CD1c-positive myeloid dendritic cell (primary cell): ENCODE measurements around the gene IFI44L.

Source experiments
- DNase-seq: peaks from one replicate; pipeline ENCODE4 v3.0.0-alpha.2; 2016; ENCODE audit errors: extremely low spot score

The IFI44L gene

DNA sequence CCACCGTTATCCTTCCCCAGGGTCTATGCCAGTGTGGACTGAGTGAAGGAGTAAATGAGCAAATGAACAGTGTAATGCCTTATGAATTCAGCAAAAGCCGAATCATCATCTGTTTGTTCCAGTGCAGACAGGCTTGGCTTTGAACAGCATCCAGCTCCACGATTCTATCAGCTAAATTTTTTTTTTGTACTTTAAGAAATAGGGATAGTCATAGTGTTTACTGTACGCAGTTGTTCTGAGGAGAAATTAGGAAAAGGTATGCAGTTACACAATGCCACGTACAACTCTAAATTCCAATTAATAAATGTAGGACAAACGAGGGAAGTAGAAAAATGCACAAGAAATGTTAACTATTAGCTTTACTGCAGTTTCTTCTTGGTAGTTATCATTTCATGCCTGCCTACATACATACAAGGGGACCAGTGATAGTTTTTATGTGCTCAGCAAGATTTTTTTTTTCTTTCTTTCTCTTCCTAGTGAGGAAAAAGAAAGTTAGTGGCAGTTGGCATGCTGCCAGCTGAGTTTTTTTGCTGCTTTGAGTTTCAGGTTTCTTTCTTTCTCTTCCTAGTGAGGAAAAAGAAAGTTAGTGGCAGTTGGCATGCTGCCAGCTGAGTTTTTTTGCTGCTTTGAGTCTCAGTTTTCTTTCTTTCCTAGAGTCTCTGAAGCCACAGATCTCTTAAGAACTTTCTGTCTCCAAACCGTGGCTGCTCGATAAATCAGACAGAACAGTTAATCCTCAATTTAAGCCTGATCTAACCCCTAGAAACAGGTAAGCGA lies at the start of gene IFI44L:
TSS of gene IFI44L (plus strand) at position 646 of the 777 bp plus-strand sequence. CDS start 7,468 bp downstream, outside the sequence.
- peak; percentile 19 for DNase-seq

- DNase-seq = no peak
Measured at GRCh38 chr1:78570539-78570938, 49.7 kb upstream of the IFI44L start.

GRCh38 chr1:78577257-78578100 lies 42.8 kb upstream of the IFI44L start:
- no peak for DNase-seq

DNA sequence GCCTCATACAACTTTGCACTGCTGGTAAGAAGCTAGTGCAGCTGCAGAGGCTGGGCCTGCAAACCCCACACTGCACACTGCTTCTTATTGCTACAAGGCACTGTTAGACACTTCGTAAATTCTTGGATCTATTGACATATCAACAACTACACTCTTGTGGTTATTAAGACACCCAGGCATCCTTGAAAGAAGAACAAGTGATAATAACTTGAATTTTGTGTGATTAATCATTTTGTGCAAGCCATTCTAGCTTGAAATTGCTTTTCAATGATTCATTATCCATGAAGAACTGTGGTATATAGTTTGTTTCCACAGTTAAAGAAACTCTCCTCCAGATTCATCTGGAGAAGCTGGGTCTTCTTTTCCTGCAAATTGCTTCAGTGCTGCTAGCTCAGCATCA lies 33.7 kb upstream of the IFI44L start:
- DNase-seq = no peak

GRCh38 chr1:78587211-78587610 lies 33.0 kb upstream of the IFI44L start:
- no peak for DNase-seq

DNA sequence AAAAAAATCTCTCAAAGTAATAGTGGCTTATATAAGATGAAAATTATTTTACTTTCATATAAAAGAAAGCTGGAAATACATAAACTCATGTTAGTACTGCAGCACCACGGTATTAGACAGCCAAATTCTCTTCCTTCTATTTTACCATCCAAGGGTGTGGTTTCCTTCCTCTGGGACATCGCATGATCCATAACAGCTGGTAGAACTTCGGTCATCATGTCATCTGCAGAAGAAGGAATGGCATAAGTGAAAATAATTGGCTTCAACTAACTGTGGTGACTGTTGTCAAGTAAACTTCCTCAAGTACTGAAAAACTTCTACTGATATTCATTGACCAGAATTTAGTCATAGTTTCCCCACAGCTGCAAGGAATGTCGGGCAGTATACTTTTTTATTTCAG lies 28.3 kb upstream of the IFI44L start:
- DNase-seq = no peak

DNA sequence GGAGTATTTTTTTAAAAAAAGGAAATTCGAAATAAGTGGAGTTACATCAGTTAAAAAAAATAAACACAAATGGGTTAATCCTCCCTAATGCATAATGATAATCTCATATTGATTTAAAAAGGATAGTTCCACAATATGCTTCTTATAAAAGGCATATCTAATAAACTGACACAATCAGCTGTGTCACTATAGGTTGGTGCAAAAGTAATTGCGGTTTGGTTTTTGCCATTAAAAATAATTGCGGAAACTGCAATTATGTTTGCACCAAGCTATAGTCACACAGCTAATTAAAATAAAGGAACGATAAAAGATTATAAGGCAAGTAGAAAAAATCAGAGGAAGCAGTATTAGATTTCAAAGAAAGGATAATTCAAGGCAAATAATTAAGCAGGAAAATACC lies 21.0 kb upstream of the IFI44L start:
- DNase-seq = no peak

DNA sequence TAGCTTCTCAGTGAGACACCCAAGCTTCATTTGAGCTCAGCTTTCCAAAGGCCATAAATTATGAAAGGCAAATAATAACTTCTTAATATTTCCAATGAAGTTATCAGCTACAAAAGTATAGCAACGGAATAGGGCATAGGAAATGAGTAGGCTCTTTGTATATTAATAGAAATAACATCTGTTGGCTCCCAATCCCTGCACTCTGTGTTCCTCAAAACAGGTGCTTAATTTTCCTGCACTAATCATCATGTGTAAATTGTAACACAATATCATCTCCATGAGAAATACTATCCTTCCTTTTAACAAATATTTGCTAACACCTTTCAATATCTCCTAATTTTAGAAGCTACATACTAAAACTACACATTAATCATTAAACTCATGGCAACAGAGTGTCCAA lies 19.2 kb upstream of the IFI44L start:
- DNase-seq = no peak

GRCh38 chr1:78603206-78603605 lies 17.0 kb upstream of the IFI44L start:
- DNase-seq = no peak

DNA sequence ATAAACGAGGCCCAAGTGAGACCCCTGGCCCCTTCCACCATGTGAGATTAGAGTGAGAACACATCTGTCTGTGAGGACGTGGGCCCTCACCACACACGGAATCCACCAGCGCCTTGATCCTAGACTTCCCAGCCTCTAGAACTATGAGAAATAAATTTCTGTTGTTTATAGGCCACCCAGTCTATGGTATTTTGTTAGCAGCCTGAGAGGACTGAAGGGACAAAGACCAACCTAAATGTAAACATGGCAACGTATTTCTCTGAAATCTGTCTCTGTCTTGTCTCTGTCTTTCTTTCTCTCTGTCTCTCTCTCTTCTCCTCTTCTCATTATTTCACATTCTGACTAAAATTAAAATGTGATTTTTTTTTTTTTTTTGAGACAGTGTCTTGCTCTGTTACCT lies 15.6 kb upstream of the IFI44L start:
- DNase-seq = no peak

DNA sequence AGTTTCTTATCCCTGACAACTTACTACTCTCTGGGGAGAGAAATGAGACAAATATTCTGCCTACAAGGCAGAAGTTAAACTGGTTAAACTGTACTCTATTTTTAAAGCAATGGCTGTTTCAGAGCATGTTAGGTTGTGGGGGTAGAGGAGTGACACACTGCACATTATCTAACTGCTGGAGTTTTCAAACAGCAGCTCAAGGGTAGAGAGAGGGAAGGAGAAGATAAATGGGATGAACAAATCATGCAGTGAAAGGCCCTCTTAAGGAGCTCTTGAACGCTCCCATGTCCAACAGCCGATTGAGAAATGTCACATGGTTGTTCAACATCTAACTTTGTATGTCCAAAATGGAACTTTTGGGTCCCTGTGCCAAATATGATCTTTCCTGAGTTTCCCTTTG lies 14.0 kb upstream of the IFI44L start:
- DNase-seq = no peak

GRCh38 chr1:78607334-78607927 lies 12.8 kb upstream of the IFI44L start:
- no peak for DNase-seq

DNA sequence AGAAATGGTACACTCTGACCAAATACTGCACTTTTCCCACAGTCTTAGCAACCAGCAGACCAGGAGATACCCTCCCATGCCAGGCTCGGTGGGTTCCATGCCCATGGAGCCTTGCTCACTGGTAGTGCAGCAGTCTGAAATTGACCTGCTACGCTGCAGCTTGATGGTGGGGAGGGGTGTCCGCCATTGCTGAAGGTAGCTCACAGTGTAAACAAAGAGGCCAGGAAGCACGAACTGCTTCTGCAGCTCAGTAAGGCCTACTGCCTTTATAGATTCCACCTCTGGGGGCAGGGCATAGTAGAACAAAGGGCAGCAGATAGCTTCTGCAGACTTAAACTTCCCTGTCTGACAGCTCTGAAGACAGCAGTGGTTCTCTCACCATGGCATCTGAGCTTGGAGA lies 12.3 kb upstream of the IFI44L start:
- DNase-seq = no peak

DNA sequence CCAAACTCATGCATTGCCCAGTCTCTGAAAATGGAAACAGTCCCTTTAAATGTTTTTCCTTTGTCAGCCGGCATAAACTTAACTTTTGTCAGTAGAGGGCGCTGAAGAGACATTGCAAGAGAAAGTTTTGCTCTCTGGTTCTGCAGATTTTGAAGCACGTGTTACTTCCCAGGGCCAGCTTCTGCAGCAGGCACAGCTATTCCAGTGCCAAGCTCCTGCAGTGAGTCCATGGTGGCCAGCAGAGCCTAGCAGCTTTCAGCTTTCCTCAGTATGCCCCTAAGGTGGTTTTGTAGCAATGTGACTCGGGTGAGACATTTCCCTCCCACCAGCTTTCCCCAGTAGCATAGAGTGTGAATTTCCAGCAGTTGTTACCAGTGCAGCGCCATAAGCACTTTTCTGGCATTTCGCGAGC lies 2.6 kb upstream of the IFI44L start:
- peak; percentile 86 for DNase-seq

DNA sequence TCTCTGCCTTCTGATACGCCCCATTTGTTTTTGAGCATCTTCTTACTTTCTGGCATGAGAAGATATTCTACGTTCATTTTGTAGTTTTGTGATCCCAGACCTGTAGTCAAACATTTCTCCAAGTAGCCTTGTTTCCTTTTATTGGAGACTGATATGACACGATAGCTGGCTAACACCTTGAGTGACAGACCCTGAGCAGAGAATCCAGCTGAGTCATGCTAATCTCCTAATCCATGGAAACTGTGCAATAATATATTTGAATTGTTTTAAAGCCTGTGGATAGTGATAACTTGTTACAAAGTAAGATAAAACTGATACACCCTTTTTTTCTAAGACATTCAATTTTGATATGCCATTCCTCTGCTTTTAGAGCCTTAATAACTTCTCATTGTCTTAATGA lies 1.2 kb upstream of the IFI44L start:
- no peak for DNase-seq

- no peak for DNase-seq
Measured at GRCh38 chr1:78619446-78619802, 824 bp upstream of the IFI44L start.

- DNase-seq = no peak
Measured at GRCh38 chr1:78620666-78621065, 418 bp downstream of the IFI44L start.

DNA sequence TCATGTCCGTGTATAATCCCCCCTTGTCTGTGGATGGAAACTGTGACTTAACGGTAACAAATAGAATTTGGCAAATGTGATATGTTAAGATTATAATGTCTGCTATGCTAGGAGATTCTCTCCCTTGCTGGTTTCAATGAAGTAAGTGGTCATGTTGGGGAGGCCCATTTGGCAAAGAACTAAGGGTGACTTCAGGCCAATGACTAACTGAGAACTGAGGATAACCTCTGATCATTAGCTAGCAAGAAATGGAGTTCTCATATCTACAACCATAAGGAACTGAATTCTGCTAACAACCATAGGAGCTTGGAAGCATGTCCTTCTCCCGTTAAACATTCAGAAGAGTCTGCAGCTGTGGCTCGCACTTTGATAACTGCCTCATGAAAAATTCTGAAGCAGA lies 2.3 kb downstream of the IFI44L start:
- no peak for DNase-seq

DNA sequence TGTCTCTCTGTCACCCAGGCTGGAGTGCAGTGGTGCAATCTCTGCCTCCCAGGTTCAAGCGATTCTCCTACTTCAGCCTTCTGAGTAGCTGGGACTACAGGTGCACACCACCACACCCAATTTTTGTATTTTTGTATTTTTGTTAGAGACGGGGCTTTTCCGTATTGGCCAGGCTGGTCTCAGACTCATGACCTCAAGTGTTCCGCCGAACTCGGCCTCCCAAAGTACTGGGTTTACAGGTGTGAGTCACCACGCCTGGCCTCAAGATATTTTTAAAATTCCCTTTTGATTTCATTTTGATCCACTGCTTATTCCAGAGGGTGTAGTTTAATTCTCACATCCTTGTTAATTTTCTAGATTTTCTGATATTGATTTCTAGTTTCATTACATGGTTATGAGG lies 3.8 kb downstream of the IFI44L start:
- DNase-seq = no peak

DNA sequence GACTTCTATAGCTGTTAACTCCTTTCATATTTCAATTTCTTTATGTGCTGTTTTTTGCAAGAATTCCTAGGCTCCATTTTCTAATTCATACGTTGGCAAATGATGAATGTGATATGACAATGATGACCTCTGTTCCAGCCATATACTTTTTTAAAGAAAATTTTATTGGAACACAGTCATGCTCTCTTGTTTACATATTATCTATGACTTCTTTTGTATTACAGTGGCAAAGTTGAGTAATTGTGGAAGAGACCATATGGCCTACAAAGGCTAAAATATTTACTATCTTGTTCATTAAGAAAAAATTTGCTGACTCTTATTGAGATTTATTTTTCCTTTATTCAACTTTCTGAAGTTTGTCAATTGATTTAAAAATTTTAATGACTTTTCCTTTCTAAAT lies 7.1 kb downstream of the IFI44L start:
- no peak for DNase-seq

GRCh38 chr1:78630600-78630999 lies 10.4 kb downstream of the IFI44L start:
- no peak for DNase-seq

DNA sequence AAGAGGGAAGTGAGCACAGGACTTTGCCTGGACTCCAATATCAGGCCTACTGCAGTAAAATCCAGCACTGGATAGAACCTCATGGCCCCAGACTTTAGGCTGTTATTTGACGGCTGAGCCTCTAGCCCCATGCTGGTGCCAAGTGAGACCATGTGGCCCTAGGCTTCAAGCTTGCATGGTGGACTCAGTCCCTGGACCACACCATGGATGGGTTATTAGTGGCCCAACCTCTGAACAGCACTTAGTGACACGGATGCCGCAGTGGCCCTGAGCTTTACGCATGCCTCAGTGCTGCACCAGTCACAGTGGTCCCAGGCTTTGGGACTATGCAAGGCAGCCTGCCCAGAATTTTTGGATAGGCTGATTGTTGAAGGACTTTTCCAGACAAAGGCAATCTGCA lies 13.0 kb downstream of the IFI44L start:
- no peak for DNase-seq

DNA sequence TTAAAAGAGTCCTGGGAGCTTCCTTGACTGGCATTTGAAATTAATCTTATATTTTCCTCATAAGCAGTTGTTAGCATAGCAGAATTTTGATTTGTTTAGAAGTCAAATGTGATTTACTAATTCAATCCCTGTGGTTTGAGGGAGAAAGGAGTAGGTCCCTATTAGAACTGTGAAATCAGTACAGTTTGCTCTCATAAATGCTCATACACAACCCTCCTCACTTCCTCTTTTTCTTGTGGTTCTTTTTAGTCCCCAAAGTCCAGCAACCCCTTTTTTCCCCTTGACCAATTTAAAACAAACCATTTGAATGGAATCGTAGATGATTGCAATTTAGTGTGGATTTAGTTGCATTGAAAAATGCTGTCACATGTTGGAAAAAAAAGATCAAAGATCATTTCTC lies 20.2 kb downstream of the IFI44L start:
- no peak for DNase-seq
